ENCODE data around the gene ABTB2. TPM values are rescaled to one million over a fixed set of nuclear protein-coding genes. Genes with fewer than 3 reads are reported as not detected.

The ABTB2 gene
- polyA plus RNA-seq, 1 donor from 2014 or later = 0.68 TPM

- Histone ChIP-seq H3K36me3 (ENCODE audit: insufficient read depth, low read length) (no peaks in the 10 kb centered on the region), H3K27me3 (ENCODE audit: insufficient read depth, low read depth, low read length) (no peaks in the 10 kb centered on the region), H3K9me3 (ENCODE audit: low read length) (no peaks in the 10 kb centered on the region), H3K9ac (ENCODE audit: low read length) (no peak overlapping the region), H3K27ac (ENCODE audit: low read length) (no peak overlapping the region), H3K9me2 (ENCODE audit: insufficient read depth, low read length) (no peaks in the 10 kb centered on the region), H4K20me1 (ENCODE audit: insufficient read depth) (no peaks in the 10 kb centered on the region), H2AFZ (ENCODE audit: low read depth, low read length) (no peak overlapping the region), H3K4me3 (ENCODE audit: low read length) (no peak overlapping the region), H3K4me2 (ENCODE audit: low read length) (no peak overlapping the region), H3F3A (ENCODE audit: insufficient read depth, low read length, poor library complexity, severe bottlenecking) (no peaks in the 10 kb centered on the region), H3K79me2 (replicated peaks; ENCODE audit: insufficient read depth, low read length) (no peaks in the 10 kb centered on the region)
- no peak for TF ChIP-seq CTCF (IDR thresholded peaks at IDR 0.05; ENCODE audit: poor library complexity, severe bottlenecking)
- TF ChIP-seq RAD21 (conservative IDR thresholded peaks at IDR 0.05) = no peak
- TF ChIP-seq POLR2AphosphoS5 (IDR thresholded peaks at IDR 0.05) = no peak
- TF ChIP-seq SMC3 (conservative IDR thresholded peaks at IDR 0.05; ENCODE audit: poor library complexity) = no peak
- TF ChIP-seq TAF1 (IDR thresholded peaks at IDR 0.05; ENCODE audit: low read depth) = no peak
- no peak for TF ChIP-seq EZH2 (IDR thresholded peaks at IDR 0.05; ENCODE audit: borderline replicate concordance, insufficient read depth, low read length, poor library complexity, severe bottlenecking)
- no peak for TF ChIP-seq MXI1 (conservative IDR thresholded peaks at IDR 0.05; ENCODE audit: poor library complexity, severe bottlenecking)
- no peak for TF ChIP-seq EP300 (conservative IDR thresholded peaks at IDR 0.05; ENCODE audit: poor library complexity, severe bottlenecking)
- no peak for TF ChIP-seq REST (IDR thresholded peaks at IDR 0.05; ENCODE audit: borderline replicate concordance)
Observed at GRCh38 chr11:34324466-34324865, 33.3 kb downstream of the ABTB2 start.

- Histone ChIP-seq H3K9ac (ENCODE audit: low read length) (no peak overlapping the region), H3K9me2 (ENCODE audit: insufficient read depth, low read length) (no peaks in the 10 kb centered on the region), H3K27me3 (ENCODE audit: insufficient read depth, low read depth, low read length) (no peaks in the 10 kb centered on the region), H3K9me3 (ENCODE audit: low read length) (no peaks in the 10 kb centered on the region), H4K20me1 (ENCODE audit: insufficient read depth) (no peaks in the 10 kb centered on the region), H3K27ac (ENCODE audit: low read length) (no peak overlapping the region), H3K36me3 (ENCODE audit: insufficient read depth, low read length) (no peaks in the 10 kb centered on the region), H3K79me2 (replicated peaks; ENCODE audit: insufficient read depth, low read length) (no peaks in the 10 kb centered on the region), H3K4me2 (ENCODE audit: low read length) (no peak overlapping the region), H3K4me3 (ENCODE audit: low read length) (no peak overlapping the region), H3F3A (ENCODE audit: insufficient read depth, low read length, poor library complexity, severe bottlenecking) (no peaks in the 10 kb centered on the region), H2AFZ (ENCODE audit: low read depth, low read length) (no peak overlapping the region)
- TF ChIP-seq REST (IDR thresholded peaks at IDR 0.05; ENCODE audit: borderline replicate concordance) (no peak), POLR2AphosphoS5 (IDR thresholded peaks at IDR 0.05) (no peak), SMC3 (conservative IDR thresholded peaks at IDR 0.05; ENCODE audit: poor library complexity) (no peak), EZH2 (IDR thresholded peaks at IDR 0.05; ENCODE audit: borderline replicate concordance, insufficient read depth, low read length, poor library complexity, severe bottlenecking) (no peak), RAD21 (conservative IDR thresholded peaks at IDR 0.05) (no peak), CTCF (IDR thresholded peaks at IDR 0.05; ENCODE audit: poor library complexity, severe bottlenecking) (no peak), MXI1 (conservative IDR thresholded peaks at IDR 0.05; ENCODE audit: poor library complexity, severe bottlenecking) (no peak), TAF1 (IDR thresholded peaks at IDR 0.05; ENCODE audit: low read depth) (no peak), EP300 (conservative IDR thresholded peaks at IDR 0.05; ENCODE audit: poor library complexity, severe bottlenecking) (no peak)
Observed at GRCh38 chr11:34323601-34324000, 34.2 kb downstream of the ABTB2 start.

Measured in neural cell (in vitro differentiated cells).